ENCODE results near the gene IGFL1.

DNA sequence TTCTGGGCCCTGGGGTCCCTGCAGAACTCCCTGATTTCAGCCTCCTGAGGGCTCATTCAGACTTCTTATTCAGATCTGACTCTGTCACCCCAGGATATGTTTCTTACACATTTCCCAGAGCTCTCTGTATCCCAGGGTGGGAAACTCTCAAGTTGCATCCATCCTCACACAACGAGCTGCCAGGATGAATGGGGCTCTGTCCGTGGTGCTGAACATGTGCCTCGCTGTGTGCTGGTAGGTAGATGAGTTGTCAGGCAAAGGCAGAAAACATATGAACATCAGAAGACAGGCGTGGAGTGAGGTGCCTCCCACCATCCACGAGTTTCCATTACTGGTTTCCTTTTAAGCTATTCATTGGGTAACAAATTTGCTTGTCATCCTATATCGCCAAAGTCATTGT lies 11.4 kb upstream of the IGFL1 start:
- TF ChIP-seq, protein P1, sequence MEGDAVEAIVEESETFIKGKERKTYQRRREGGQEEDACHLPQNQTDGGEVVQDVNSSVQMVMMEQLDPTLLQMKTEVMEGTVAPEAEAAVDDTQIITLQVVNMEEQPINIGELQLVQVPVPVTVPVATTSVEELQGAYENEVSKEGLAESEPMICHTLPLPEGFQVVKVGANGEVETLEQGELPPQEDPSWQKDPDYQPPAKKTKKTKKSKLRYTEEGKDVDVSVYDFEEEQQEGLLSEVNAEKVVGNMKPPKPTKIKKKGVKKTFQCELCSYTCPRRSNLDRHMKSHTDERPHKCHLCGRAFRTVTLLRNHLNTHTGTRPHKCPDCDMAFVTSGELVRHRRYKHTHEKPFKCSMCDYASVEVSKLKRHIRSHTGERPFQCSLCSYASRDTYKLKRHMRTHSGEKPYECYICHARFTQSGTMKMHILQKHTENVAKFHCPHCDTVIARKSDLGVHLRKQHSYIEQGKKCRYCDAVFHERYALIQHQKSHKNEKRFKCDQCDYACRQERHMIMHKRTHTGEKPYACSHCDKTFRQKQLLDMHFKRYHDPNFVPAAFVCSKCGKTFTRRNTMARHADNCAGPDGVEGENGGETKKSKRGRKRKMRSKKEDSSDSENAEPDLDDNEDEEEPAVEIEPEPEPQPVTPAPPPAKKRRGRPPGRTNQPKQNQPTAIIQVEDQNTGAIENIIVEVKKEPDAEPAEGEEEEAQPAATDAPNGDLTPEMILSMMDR (IDR thresholded peaks at IDR 0.05), result no peak
- TF ChIP-seq POLR2A (IDR thresholded peaks at IDR 0.05), result no peak

All from Peyer's patch (tissue), 4 donors.